ENCODE data around the gene ENTR1. TPM values are rescaled to one million over a fixed set of nuclear protein-coding genes. Genes with fewer than 3 reads are reported as not detected.

The ENTR1 gene
- total and polyA plus RNA-seq, 10 of the 15 experiments (the other 5 are each of a cell fraction or from before 2014, with no cell fraction given), result 8.2 to 96.4 (median 41.1) TPM

DNA sequence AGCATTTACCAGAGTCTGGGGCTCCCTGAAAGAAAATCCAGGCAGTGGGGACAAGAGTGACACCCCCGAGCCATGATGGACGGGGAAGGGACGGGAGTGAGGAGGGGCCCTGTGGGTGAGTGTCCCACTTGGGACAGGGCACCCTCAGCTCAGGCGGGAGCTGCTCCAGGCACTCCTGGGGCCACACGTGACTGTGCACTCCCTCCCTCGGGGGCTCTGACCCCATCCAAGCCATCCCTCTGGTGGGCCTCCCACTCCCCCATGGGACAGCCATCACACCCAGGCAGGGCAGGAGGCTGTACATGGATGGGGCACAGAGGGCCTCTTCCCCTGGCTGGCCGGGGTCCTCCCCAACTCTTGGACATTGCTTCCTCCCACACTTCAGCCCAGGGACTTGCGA lies 34.0 kb downstream of the ENTR1 start:
- Histone ChIP-seq H3K79me2 (ENCODE audit: control insufficient read depth, insufficient read depth, low read length) (no peaks in the 10 kb centered on the region), H3K4me1 (ENCODE audit: control insufficient read depth, insufficient read depth, low read length) (0 out of 2 replicates have a peak, but pooled peaks cover 4% of the 10 kb centered on the region), H3K4me3 (no peak overlapping the region), H3K36me3 (ENCODE audit: control insufficient read depth in 2 of 2, insufficient read depth in 2 of 2, low read length in 1 of 2) (peaks cover 0 to 17% of the 10 kb centered on the region in 2 experiments; a peak in 3 of 4 replicates), H3K27ac (ENCODE audit: control insufficient read depth, insufficient read depth) (no peak overlapping the region), H3K9me3 (replicated peaks; ENCODE audit: control insufficient read depth, insufficient read depth, low read length) (no peaks in the 10 kb centered on the region), H4K20me1 (ENCODE audit: control insufficient read depth, insufficient read depth) (no peaks in the 10 kb centered on the region), H2AFZ (ENCODE audit: control insufficient read depth, low read depth, low read length) (no peak overlapping the region), H3K4me2 (ENCODE audit: control insufficient read depth, insufficient read depth) (no peak overlapping the region), H3K9ac (ENCODE audit: control insufficient read depth, insufficient read depth, low read length) (no peak overlapping the region), H3K27me3 (replicated peaks in 1 of 2; ENCODE audit: control insufficient read depth in 2 of 2, insufficient read depth in 2 of 2, low read length in 1 of 2) (no peaks in the 10 kb centered on the region)
- CTCF ChIA-PET, result no interaction called here
- DNase-seq (ENCODE audit: low read depth, low spot score) (no peak), FAIRE-seq (no peak), ATAC-seq (no peak)
- in situ Hi-C loops (cut with MboI), result no loop called here
- RAD21 ChIA-PET (ENCODE audit: unreplicated experiment), result no interaction called here
- POLR2A ChIA-PET, result no interaction called here
- peak; percentile 55 for TF ChIP-seq POLR2A (IDR thresholded peaks at IDR 0.05; ENCODE audit: low read depth, low read length)
- TF ChIP-seq POLR2AphosphoS2 (IDR thresholded peaks at IDR 0.05; ENCODE audit: low read depth, low read length), result 0 out of 2 replicates have a peak, but pooled peaks have one; percentile 26
- no peak for TF ChIP-seq MEF2B (IDR thresholded peaks at IDR 0.05; ENCODE audit: partially characterized antibody, poor library complexity, severe bottlenecking)
- SMC1A ChIA-PET (ENCODE audit: uncharacterized antibody, unreplicated experiment), result no interaction called here
- BruUV-seq (replicated peaks), result no TSS peak
- WGBS (ENCODE audit: insufficient coverage, insufficient replicate concordance, low lambda C conversion rate, missing lambda C conversion rate), result 61% methylated on average over 8 of the region's 8 CpGs
- intact Hi-C loops (cut with micrococcal nuclease; ENCODE audit: unreplicated experiment), result no loop called here

DNA sequence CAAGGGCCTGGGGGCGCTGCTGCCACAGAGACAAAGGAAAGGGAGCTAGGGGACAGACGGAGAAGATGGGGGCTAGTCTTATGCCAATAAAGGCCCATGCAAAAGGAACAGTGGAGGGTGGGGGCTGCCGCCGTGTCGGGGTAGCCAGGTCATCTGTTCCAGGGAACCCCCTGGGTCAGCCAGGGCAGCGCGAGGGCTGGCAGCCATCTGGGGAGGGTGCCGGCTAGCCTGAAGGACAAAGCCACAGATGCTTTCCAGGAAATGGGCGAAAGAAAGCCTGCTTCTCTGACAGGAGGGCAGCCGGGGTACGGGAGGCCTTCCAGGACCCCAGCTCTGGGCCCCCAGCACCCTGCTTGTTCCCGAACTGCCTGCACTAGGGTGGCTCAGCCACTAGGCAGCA lies 35.3 kb downstream of the ENTR1 start:
- intact Hi-C loops (cut with micrococcal nuclease; ENCODE audit: unreplicated experiment), result no loop called here
- H3K9ac ChIP-seq (ENCODE audit: control insufficient read depth, insufficient read depth, low read length), result no peak overlapping the region
- WGBS (ENCODE audit: insufficient coverage, insufficient replicate concordance, low lambda C conversion rate, missing lambda C conversion rate), result 94% methylated on average over 12 of the region's 12 CpGs
- H3K4me3 ChIP-seq, result no peak overlapping the region
- ATAC-seq (no peak), FAIRE-seq (no peak), DNase-seq (ENCODE audit: low read depth, low spot score) (no peak)
- ChIA-PET SMC1A (ENCODE audit: uncharacterized antibody, unreplicated experiment) (no interaction called here), POLR2A (interaction anchor here (1.4 kb wide), 1 partner anchor 14 kb away, joined by 4 read pairs; no protein-coding TSS in a partner anchor), RAD21 (ENCODE audit: unreplicated experiment) (no interaction called here), CTCF (no interaction called here)
- H3K36me3 ChIP-seq (ENCODE audit: control insufficient read depth in 2 of 2, insufficient read depth in 2 of 2, low read length in 1 of 2), result peaks cover 0 to 15% of the 10 kb centered on the region in 2 experiments; a peak in 3 of 4 replicates
- no peaks in the 10 kb centered on the region for H4K20me1 ChIP-seq (ENCODE audit: control insufficient read depth, insufficient read depth)
- no peaks in the 10 kb centered on the region for H3K9me3 ChIP-seq (replicated peaks; ENCODE audit: control insufficient read depth, insufficient read depth, low read length)
- H3K79me2 ChIP-seq (ENCODE audit: control insufficient read depth, insufficient read depth, low read length), result no peaks in the 10 kb centered on the region
- H3K27ac ChIP-seq (ENCODE audit: control insufficient read depth, insufficient read depth), result no peak overlapping the region
- H3K4me2 ChIP-seq (ENCODE audit: control insufficient read depth, insufficient read depth), result no peak overlapping the region
- H3K4me1 ChIP-seq (ENCODE audit: control insufficient read depth, insufficient read depth, low read length), result 0 out of 2 replicates have a peak, but pooled peaks cover 4% of the 10 kb centered on the region
- H3K27me3 ChIP-seq (replicated peaks in 1 of 2; ENCODE audit: control insufficient read depth in 2 of 2, insufficient read depth in 2 of 2, low read length in 1 of 2), result no peaks in the 10 kb centered on the region
- in situ Hi-C loops (cut with MboI), result no loop called here
- BruUV-seq (replicated peaks), result no TSS peak
- TF ChIP-seq, protein P1, sequence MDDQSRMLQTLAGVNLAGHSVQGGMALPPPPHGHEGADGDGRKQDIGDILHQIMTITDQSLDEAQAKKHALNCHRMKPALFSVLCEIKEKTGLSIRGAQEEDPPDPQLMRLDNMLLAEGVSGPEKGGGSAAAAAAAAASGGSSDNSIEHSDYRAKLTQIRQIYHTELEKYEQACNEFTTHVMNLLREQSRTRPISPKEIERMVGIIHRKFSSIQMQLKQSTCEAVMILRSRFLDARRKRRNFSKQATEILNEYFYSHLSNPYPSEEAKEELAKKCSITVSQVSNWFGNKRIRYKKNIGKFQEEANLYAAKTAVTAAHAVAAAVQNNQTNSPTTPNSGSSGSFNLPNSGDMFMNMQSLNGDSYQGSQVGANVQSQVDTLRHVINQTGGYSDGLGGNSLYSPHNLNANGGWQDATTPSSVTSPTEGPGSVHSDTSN (IDR thresholded peaks at IDR 0.05; ENCODE audit: insufficient replicate concordance, low read depth, low read length), result no peak
- TF ChIP-seq SIN3A (IDR thresholded peaks at IDR 0.05; ENCODE audit: low read depth, low read length) (no peak), CBX5 (IDR thresholded peaks at IDR 0.05; ENCODE audit: low read depth) (no peak)
- no peak overlapping the region for H2AFZ ChIP-seq (ENCODE audit: control insufficient read depth, low read depth, low read length)

Data from GM12878 (cell line).